DND-41 (cell line): ENCODE measurements around the gene ADTRP.
A peak's percentile ranks its signal among the peaks of the same experiment; 100 is the strongest.

ENCODE experiments used
- ATAC-seq: fragments of 200-7000 bp; cut with Tn5 transposase; 3 replicates; pipeline ENCODE4 v1.9.1; 2021; ENCODE audit warnings: low read depth; ENCODE audit not compliant: insufficient read depth
- DNase-seq: peaks from one replicate; pipeline ENCODE4 v3.0.0-alpha.2; 2020
- H2AFZ ChIP-seq: 2 replicates; pipeline ENCODE4 v1.6.0; 2012; ENCODE audit warnings: low read depth, low read length
- H3K27ac ChIP-seq: 2 replicates; pipeline ENCODE4 v1.5.1; 2012; ENCODE audit warnings: low read length, inconsistent platforms
- H3K27me3 ChIP-seq: fragments of 200-600 bp; sonication (generic); 2 replicates; pipeline ENCODE4 v1.6.0; 2012; ENCODE audit warnings: low read length, mild to moderate bottlenecking, inconsistent platforms; ENCODE audit not compliant: insufficient read depth, poor library complexity
- H3K36me3 ChIP-seq: 2 replicates; pipeline ENCODE4 v1.5.1; 2012; ENCODE audit warnings: low read length, inconsistent platforms; ENCODE audit not compliant: insufficient read depth
- H3K4me1 ChIP-seq: 2 replicates; pipeline ENCODE4 v1.5.1; 2012; ENCODE audit warnings: mild to moderate bottlenecking, low read length; ENCODE audit not compliant: insufficient read depth
- H3K4me2 ChIP-seq: 2 replicates; pipeline ENCODE4 v1.6.0; 2012; ENCODE audit warnings: mild to moderate bottlenecking, moderate library complexity, low read length, inconsistent platforms; ENCODE audit not compliant: insufficient read depth
- H3K4me3 ChIP-seq, 2 experiments: fragments of 200-600 bp in 1 of 2; shearing (Covaris generic) in 1 of 2; 2 replicates each; pipeline ENCODE4 v1.5.1; 2012 to 2016; ENCODE audit warnings: inconsistent platforms in 2 of 2, low read length in 2 of 2, mild to moderate bottlenecking in 2 of 2, low read depth in 1 of 2, moderate library complexity in 1 of 2
- H3K79me2 ChIP-seq: 2 replicates; pipeline ENCODE4 v1.6.0; 2012; ENCODE audit warnings: low read length, inconsistent platforms; ENCODE audit not compliant: insufficient read depth
- H3K9ac ChIP-seq: 2 replicates; pipeline ENCODE4 v1.6.0; 2012; ENCODE audit warnings: low read depth, mild to moderate bottlenecking, inconsistent platforms, low read length, moderate library complexity
- H3K9me3 ChIP-seq: 2 replicates; pipeline ENCODE4 v1.5.1; 2012; ENCODE audit warnings: low read length, moderate library complexity, mild to moderate bottlenecking, inconsistent platforms; ENCODE audit not compliant: insufficient read depth, severe bottlenecking
- H4K20me1 ChIP-seq: 2 replicates; pipeline ENCODE4 v1.6.0; 2012; ENCODE audit warnings: low read length; ENCODE audit not compliant: insufficient read depth
- CTCF ChIP-seq: IDR thresholded peaks from 2 replicates; pipeline ENCODE4 v1.5.1; 2012; ENCODE audit warnings: borderline replicate concordance, low read length, moderate library complexity, mild to moderate bottlenecking; ENCODE audit not compliant: poor library complexity, severe bottlenecking; ENCODE audit errors: extremely low read depth
- EZH2 ChIP-seq: IDR thresholded peaks from 3 replicates; pipeline ENCODE4 v1.6.1; 2012; ENCODE audit warnings: borderline replicate concordance, low read depth, mild to moderate bottlenecking, moderate library complexity, low read length, inconsistent platforms; ENCODE audit not compliant: severe bottlenecking

The ADTRP gene

DNA sequence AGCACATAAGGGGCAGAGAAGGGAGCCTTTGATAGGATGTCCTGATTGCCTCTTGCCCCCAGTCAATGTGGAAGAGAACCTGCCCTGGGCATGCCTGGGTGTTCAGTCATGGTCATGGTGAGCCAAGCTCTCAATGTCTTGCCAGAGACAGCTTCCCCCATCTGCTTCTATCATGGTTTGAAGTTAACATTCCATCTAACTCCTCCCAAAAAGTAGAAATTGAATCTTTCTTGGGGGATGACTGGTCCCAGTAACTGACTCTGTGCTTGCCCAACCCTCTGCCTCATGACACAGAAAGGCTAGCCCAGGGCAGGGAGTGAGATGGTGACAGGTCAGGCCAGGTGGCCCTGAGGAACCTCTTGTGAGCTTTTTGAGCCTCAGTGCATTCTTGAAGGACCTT lies 60.1 kb downstream of the ADTRP start:
- no peak overlapping the region for H3K4me3 ChIP-seq
- no peaks in the 10 kb centered on the region for H3K36me3 ChIP-seq
- no peaks in the 10 kb centered on the region for H3K79me2 ChIP-seq
- H3K4me1 ChIP-seq = peaks cover 12% of the 10 kb centered on the region
- TF ChIP-seq EZH2 (no peak), CTCF (no peak)
- no peak overlapping the region for H3K9ac ChIP-seq
- H4K20me1 ChIP-seq = no peaks in the 10 kb centered on the region
- no peak overlapping the region for H3K27ac ChIP-seq
- no peak overlapping the region for H3K4me2 ChIP-seq
- no peaks in the 10 kb centered on the region for H3K27me3 ChIP-seq
- no peak overlapping the region for H2AFZ ChIP-seq
- DNase-seq (no peak), ATAC-seq (no peak)
- no peaks in the 10 kb centered on the region for H3K9me3 ChIP-seq

DNA sequence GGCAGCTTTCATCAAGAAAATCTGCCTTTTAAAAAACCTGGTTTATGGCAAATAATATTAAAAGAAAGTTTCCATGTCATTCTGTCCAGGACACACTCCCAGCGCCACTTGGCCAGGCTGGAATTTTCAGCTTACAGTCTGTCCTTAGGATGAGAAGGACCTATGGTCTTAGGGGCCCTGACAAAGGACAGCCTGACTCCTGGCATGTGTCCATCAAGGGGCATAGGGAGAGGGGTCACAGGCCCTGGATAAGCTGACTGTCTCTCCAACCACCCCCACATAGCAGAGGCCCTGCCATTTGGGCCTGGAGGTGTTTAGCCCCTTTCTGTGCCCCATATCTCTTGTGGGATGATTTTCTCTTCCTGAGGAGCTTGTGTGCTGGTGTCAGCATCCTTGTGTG lies 60.6 kb downstream of the ADTRP start:
- no peak for DNase-seq
- no peak for ATAC-seq
- Histone ChIP-seq H3K4me1 (peaks cover 12% of the 10 kb centered on the region), H3K27me3 (no peaks in the 10 kb centered on the region), H3K9ac (no peak overlapping the region), H3K36me3 (no peaks in the 10 kb centered on the region), H4K20me1 (no peaks in the 10 kb centered on the region), H2AFZ (no peak overlapping the region), H3K27ac (no peak overlapping the region), H3K79me2 (no peaks in the 10 kb centered on the region), H3K9me3 (no peaks in the 10 kb centered on the region), H3K4me2 (no peak overlapping the region), H3K4me3 (no peak overlapping the region)
- TF ChIP-seq EZH2 (no peak), CTCF (no peak)

DNA sequence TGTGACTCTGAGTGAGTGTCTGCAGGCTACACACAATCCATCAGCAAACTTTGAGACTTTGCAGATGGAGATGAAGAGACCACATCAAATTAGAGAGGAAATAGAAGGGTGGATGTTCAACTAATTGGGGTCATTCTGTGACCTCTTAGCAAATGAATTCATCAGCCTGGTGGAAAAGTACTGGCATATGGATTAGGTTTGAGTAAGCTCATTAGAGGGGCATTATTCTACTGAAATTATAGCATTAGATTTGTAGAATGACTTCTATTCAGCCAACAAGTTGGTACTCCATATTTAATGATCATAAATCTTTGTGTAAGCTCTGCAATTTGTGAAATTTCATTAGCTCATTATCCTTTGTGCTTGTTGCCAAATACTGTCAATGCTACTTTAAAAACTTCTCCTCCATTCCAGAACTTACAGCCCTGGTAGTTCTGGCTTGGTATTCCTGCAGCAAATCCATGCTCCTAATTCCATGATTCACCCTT lies 63.8 kb downstream of the ADTRP start:
- no peaks in the 10 kb centered on the region for H3K9me3 ChIP-seq
- no peaks in the 10 kb centered on the region for H3K27me3 ChIP-seq
- H3K27ac ChIP-seq = no peak overlapping the region
- DNase-seq (no peak), ATAC-seq (no peak)
- H3K4me1 ChIP-seq = peaks cover 12% of the 10 kb centered on the region
- peak overlapping the region; percentile 14; the same call in 1 of the 2 replicates for H3K4me2 ChIP-seq
- TF ChIP-seq CTCF (no peak), EZH2 (no peak)
- H4K20me1 ChIP-seq = no peaks in the 10 kb centered on the region
- H3K79me2 ChIP-seq = no peaks in the 10 kb centered on the region
- no peaks in the 10 kb centered on the region for H3K36me3 ChIP-seq
- H3K9ac ChIP-seq = no peak overlapping the region
- no peak overlapping the region for H2AFZ ChIP-seq
- H3K4me3 ChIP-seq = no peak overlapping the region
